BE2C (cell line): ENCODE data around the gene PRR23E.

ENCODE experiments used
- DNase-seq: peaks from one replicate; pipeline ENCODE4 v3.0.0-alpha.2; 2020
- H3K27me3 ChIP-seq: fragments of 250-450 bp; sonication (Bioruptor Pico); 2 replicates; pipeline ENCODE4 v1.5.1; 2020; ENCODE audit warnings: mild to moderate bottlenecking
- H3K36me3 ChIP-seq: fragments of 250-450 bp; sonication (Bioruptor Pico); 2 replicates; pipeline ENCODE4 v1.5.1; 2020; ENCODE audit warnings: mild to moderate bottlenecking
- H3K4me1 ChIP-seq: fragments of 250-450 bp; sonication (Bioruptor Pico); 2 replicates; pipeline ENCODE4 v1.5.1; 2020
- H3K4me3 ChIP-seq: 2 replicates; pipeline ENCODE4 v1.5.1; 2011; ENCODE audit warnings: low read depth, low read length
- H3K9me3 ChIP-seq: fragments of 250-450 bp; sonication (Bioruptor Pico); 2 replicates; pipeline ENCODE4 v1.5.1; 2020
- CTCF ChIP-seq: IDR thresholded peaks from 2 replicates; pipeline ENCODE4 v1.5.1; 2012; ENCODE audit warnings: mild to moderate bottlenecking, low read depth, low read length

Gene PRR23E

GRCh38 chr3:127172211-127172610 is 20.7 kb upstream of the PRR23E start:
- TF ChIP-seq CTCF = no peak
- no peaks in the 10 kb centered on the region for H3K27me3 ChIP-seq
- DNase-seq = no peak

GRCh38 chr3:127172781-127173515 is 20.0 kb upstream of the PRR23E start:
- Histone ChIP-seq H3K36me3 (no peaks in the 10 kb centered on the region), H3K9me3 (no peaks in the 10 kb centered on the region), H3K27me3 (no peaks in the 10 kb centered on the region), H3K4me1 (peaks cover 34% of the 10 kb centered on the region), H3K4me3 (peak overlapping the region; percentile 10; the same call in 1 of the 2 replicates)
- DNase-seq = peak; percentile 97
- no peak for TF ChIP-seq CTCF

More at GRCh38 chr3:127172211-127172610, 20.7 kb upstream of the PRR23E start:
- H3K4me3 ChIP-seq = 0 out of 2 replicates have a peak overlapping the region, but pooled peaks have one; percentile 10
- peaks cover 34% of the 10 kb centered on the region for H3K4me1 ChIP-seq
- no peaks in the 10 kb centered on the region for H3K9me3 ChIP-seq
- no peaks in the 10 kb centered on the region for H3K36me3 ChIP-seq

- no peak overlapping the region for H3K4me3 ChIP-seq
- H3K36me3 ChIP-seq = no peaks in the 10 kb centered on the region
- no peak for DNase-seq
- H3K27me3 ChIP-seq = no peaks in the 10 kb centered on the region
- TF ChIP-seq CTCF = no peak
- H3K4me1 ChIP-seq = peaks cover 34% of the 10 kb centered on the region
- no peaks in the 10 kb centered on the region for H3K9me3 ChIP-seq
Measured at GRCh38 chr3:127173516-127174166, 19.3 kb upstream of the PRR23E start.

GRCh38 chr3:127174284-127174683 is 18.6 kb upstream of the PRR23E start:
- no peak for TF ChIP-seq CTCF
- no peaks in the 10 kb centered on the region for H3K9me3 ChIP-seq
- no peak for DNase-seq
- no peaks in the 10 kb centered on the region for H3K27me3 ChIP-seq
- H3K4me3 ChIP-seq = no peak overlapping the region
- no peaks in the 10 kb centered on the region for H3K36me3 ChIP-seq
- H3K4me1 ChIP-seq = peaks cover 34% of the 10 kb centered on the region

- no peak for TF ChIP-seq CTCF
- Histone ChIP-seq H3K4me3 (no peak overlapping the region), H3K27me3 (no peaks in the 10 kb centered on the region), H3K4me1 (peaks cover 34% of the 10 kb centered on the region), H3K9me3 (no peaks in the 10 kb centered on the region), H3K36me3 (no peaks in the 10 kb centered on the region)
- no peak for DNase-seq
Measured at GRCh38 chr3:127174715-127175140, 18.2 kb upstream of the PRR23E start.

GRCh38 chr3:127175272-127175671 is 17.7 kb upstream of the PRR23E start:
- no peaks in the 10 kb centered on the region for H3K9me3 ChIP-seq
- no peak overlapping the region for H3K4me3 ChIP-seq
- no peak for TF ChIP-seq CTCF
- no peaks in the 10 kb centered on the region for H3K27me3 ChIP-seq
- peaks cover 34% of the 10 kb centered on the region for H3K4me1 ChIP-seq
- no peak for DNase-seq
- H3K36me3 ChIP-seq = no peaks in the 10 kb centered on the region
